GM23338 (cell line): ENCODE data around the gene SLC22A17. TPM values are rescaled to one million over a fixed set of nuclear protein-coding genes. Genes with fewer than 3 reads are reported as not detected.

Source experiments
- ATAC-seq: fragments of 200-7000 bp; cut with Tn5 transposase; 3 replicates; pipeline ENCODE4 v1.9.1; 2020
- DNase-seq: peaks from one replicate; pipeline ENCODE4 v3.0.0-alpha.2; 2015; ENCODE audit warnings: low spot score
- H2AFZ ChIP-seq: fragments of 200-600 bp; sonication (generic); 2 replicates; pipeline ENCODE4 v1.8.0; 2016; ENCODE audit warnings: antibody characterized with exemption, mild to moderate bottlenecking, moderate library complexity
- H3F3A ChIP-seq: fragments of 200-600 bp; sonication (generic); replicated peaks from 2 replicates; pipeline ENCODE4 v1.8.0; 2017; ENCODE audit warnings: antibody characterized with exemption, mixed run types, low read depth
- H3K27ac ChIP-seq: fragments of 200-600 bp; sonication (generic); 2 replicates; pipeline ENCODE4 v1.6.1; 2016; ENCODE audit warnings: low read depth
- H3K27me3 ChIP-seq: fragments of 200-600 bp; sonication (generic); 2 replicates; pipeline ENCODE4 v1.8.0; 2016; ENCODE audit warnings: mild to moderate bottlenecking, mixed run types, moderate library complexity; ENCODE audit not compliant: insufficient read depth
- H3K36me3 ChIP-seq: fragments of 200-600 bp; sonication (generic); 2 replicates; pipeline ENCODE4 v1.8.0; 2016; ENCODE audit warnings: mild to moderate bottlenecking; ENCODE audit not compliant: insufficient read depth
- H3K4me1 ChIP-seq: fragments of 200-600 bp; sonication (generic); 2 replicates; pipeline ENCODE4 v1.8.0; 2016; ENCODE audit warnings: mild to moderate bottlenecking, moderate library complexity; ENCODE audit not compliant: insufficient read depth
- H3K4me2 ChIP-seq: fragments of 200-600 bp; sonication (generic); 2 replicates; pipeline ENCODE4 v1.7.1; 2017; ENCODE audit warnings: mixed run types
- H3K4me3 ChIP-seq: fragments of 200-600 bp; sonication (generic); 2 replicates; pipeline ENCODE4 v1.6.1; 2016; ENCODE audit warnings: mixed run types
- H3K79me2 ChIP-seq: fragments of 200-600 bp; sonication (generic); replicated peaks from 2 replicates; pipeline ENCODE4 v1.8.0; 2017; ENCODE audit warnings: mild to moderate bottlenecking; ENCODE audit not compliant: insufficient read depth
- H3K9me2 ChIP-seq: fragments of 200-600 bp; sonication (generic); 2 replicates; pipeline ENCODE4 v1.8.0; 2017; ENCODE audit not compliant: insufficient read depth
- H4K20me1 ChIP-seq: fragments of 200-600 bp; sonication (generic); replicated peaks from 2 replicates; pipeline ENCODE4 v1.8.0; 2017; ENCODE audit warnings: mild to moderate bottlenecking; ENCODE audit not compliant: insufficient read depth
- H3K27ac Mint-ChIP-seq: 2 replicates; pipeline ENCODE4 v1.8.0; 2020; ENCODE audit warnings: inconsistent platforms, mild to moderate bottlenecking, moderate library complexity, mixed read lengths
- H3K27me3 Mint-ChIP-seq: 3 replicates; pipeline ENCODE4 v1.8.0; 2022; ENCODE audit warnings: low read depth, mild to moderate bottlenecking, moderate library complexity, mixed read lengths, inconsistent platforms; ENCODE audit not compliant: insufficient read depth, poor library complexity
- H3K36me3 Mint-ChIP-seq: 3 replicates; pipeline ENCODE4 v1.8.0; 2021; ENCODE audit warnings: low read depth, mild to moderate bottlenecking, inconsistent platforms, moderate library complexity, mixed read lengths
- H3K4me1 Mint-ChIP-seq: 3 replicates; pipeline ENCODE4 v1.8.0; 2020; ENCODE audit warnings: mild to moderate bottlenecking, inconsistent platforms, mixed read lengths
- H3K4me3 Mint-ChIP-seq: 3 replicates; pipeline ENCODE4 v1.8.0; 2021; ENCODE audit warnings: moderate library complexity, mild to moderate bottlenecking, inconsistent platforms, mixed read lengths
- H3K9me3 Mint-ChIP-seq: 3 replicates; pipeline ENCODE4 v1.8.0; 2020; ENCODE audit warnings: moderate library complexity, mild to moderate bottlenecking, inconsistent platforms, mixed read lengths
- CTCF ChIP-seq, 2 experiments: fragments of 200-600 bp in 1 of 2; sonication (generic) in 1 of 2; conservative IDR thresholded peaks; 2 replicates each; pipeline versions ENCODE4 v1.5.1 to v1.6.1; 2016 to 2017; ENCODE audit warnings: antibody characterized with exemption in 2 of 2, low read depth in 2 of 2, mild to moderate bottlenecking in 2 of 2, moderate library complexity in 1 of 2
- ETS1 ChIP-seq: IDR thresholded peaks from 2 replicates; pipeline ENCODE4 v1.6.1; 2016; ENCODE audit warnings: antibody characterized with exemption
- EZH2 ChIP-seq: fragments of 200-600 bp; sonication (generic); IDR thresholded peaks from one replicate; pipeline ENCODE4 v1.8.0; 2017; ENCODE audit warnings: antibody characterized with exemption, mild to moderate bottlenecking, low read depth; ENCODE audit not compliant: unreplicated experiment
- EZH2phosphoT487 ChIP-seq: fragments of 200-600 bp; sonication (generic); IDR thresholded peaks from one replicate; pipeline ENCODE4 v1.8.1; 2018; ENCODE audit warnings: antibody characterized with exemption; ENCODE audit not compliant: unreplicated experiment
- POLR2AphosphoS5 ChIP-seq: IDR thresholded peaks from 2 replicates; pipeline ENCODE4 v1.6.1; 2016; ENCODE audit warnings: antibody characterized with exemption, low read depth
- REST ChIP-seq: IDR thresholded peaks from one replicate; pipeline ENCODE4 v1.6.1; 2018; ENCODE audit warnings: antibody characterized with exemption; ENCODE audit not compliant: unreplicated experiment
- STAT1 ChIP-seq: IDR thresholded peaks from one replicate; pipeline ENCODE4 v1.6.1; 2016; ENCODE audit warnings: antibody characterized with exemption; ENCODE audit not compliant: unreplicated experiment
- polyA plus RNA-seq: library from polyadenylated mRNA; unstranded; fragments of >200 nt; fragmentation: Nextera tagmentation; extraction: Ambion mirVana; gene quantifications from 2 replicates; pipeline ENCODE4 v1.2.1, GENCODE V29; 2016
- total RNA-seq: library from RNA; depleted of rRNA; stranded (reverse); fragments of >200 nt; shearing (Covaris generic); gene quantifications from 2 replicates; pipeline ENCODE4 v1.2.3, GENCODE V29; 2014

The SLC22A17 gene
- total and polyA plus RNA-seq, 2 experiments from 2014 or later: 28.6 to 56.6 TPM

- no peak for TF ChIP-seq CTCF (conservative IDR thresholded peaks at IDR 0.05; ENCODE audit: low read depth in 2 of 2)
These were observed 52.6 kb downstream of the SLC22A17 start (continued) for GRCh38 chr14:23299986-23300686.

DNA sequence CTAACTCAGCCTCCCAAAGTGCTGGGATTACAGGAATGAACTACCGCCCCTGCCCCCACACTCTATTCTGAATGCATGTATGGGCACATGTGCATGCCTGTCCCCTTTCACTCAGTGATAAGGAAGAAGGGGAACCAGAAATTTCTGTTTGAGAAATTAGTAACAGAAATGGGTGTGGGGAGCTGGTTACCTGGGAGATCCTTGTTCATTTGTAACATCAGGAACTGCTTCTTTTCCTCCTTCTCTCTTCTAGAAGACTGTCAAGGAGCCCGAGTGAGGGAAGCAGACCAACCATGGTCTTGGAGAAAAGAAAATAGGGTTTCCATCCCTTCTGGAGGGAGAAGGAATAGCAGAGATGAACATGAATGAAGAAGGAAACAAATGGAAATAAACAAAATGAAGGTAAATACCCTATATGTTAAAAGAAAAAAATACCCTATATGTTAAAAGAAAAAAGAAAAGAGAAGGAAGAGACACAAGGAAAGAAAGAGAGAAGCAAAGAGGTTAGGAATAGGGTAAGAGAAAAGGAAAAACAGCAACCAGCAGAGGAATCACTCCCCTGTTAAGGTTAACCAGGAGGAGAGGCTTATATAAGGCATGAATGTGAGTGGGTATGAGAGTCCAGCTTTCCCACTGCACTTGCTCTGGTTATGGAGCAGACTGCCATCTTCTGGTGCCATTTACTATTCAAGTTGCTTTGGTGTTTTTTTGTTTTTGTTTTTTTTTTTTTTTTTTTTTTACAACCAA, 53.3 kb downstream of the SLC22A17 start:
- no peak overlapping the region for H3K27ac Mint-ChIP-seq
- Histone ChIP-seq H3K27me3 (peaks cover 83% of the 10 kb centered on the region), H3K9me2 (no peaks in the 10 kb centered on the region), H2AFZ (no peak overlapping the region), H3K79me2 (no peaks in the 10 kb centered on the region), H3K4me2 (no peak overlapping the region), H3K27ac (no peak overlapping the region), H3K36me3 (no peaks in the 10 kb centered on the region), H3F3A (peaks cover 8% of the 10 kb centered on the region; the same call in 1 of the 2 replicates), H3K4me1 (peaks cover 10% of the 10 kb centered on the region), H4K20me1 (peaks cover 14% of the 10 kb centered on the region), H3K4me3 (no peak overlapping the region)
- H3K9me3 Mint-ChIP-seq: no peaks in the 10 kb centered on the region; the same call in 2 of the 3 replicates
- TF ChIP-seq EZH2: no peak
- no peak for TF ChIP-seq ETS1
- TF ChIP-seq CTCF (conservative IDR thresholded peaks at IDR 0.05; ENCODE audit: low read depth in 2 of 2): peak in 1 of 2 experiments; percentile 51; a peak in 2 of 4 replicates
- peaks cover 12% of the 10 kb centered on the region for H3K4me1 Mint-ChIP-seq
- no peak for ATAC-seq
- no peaks in the 10 kb centered on the region for H3K36me3 Mint-ChIP-seq
- peaks cover 75% of the 10 kb centered on the region for H3K27me3 Mint-ChIP-seq
- DNase-seq: no peak
- no peak overlapping the region; the same call in 2 of the 3 replicates for H3K4me3 Mint-ChIP-seq

DNA sequence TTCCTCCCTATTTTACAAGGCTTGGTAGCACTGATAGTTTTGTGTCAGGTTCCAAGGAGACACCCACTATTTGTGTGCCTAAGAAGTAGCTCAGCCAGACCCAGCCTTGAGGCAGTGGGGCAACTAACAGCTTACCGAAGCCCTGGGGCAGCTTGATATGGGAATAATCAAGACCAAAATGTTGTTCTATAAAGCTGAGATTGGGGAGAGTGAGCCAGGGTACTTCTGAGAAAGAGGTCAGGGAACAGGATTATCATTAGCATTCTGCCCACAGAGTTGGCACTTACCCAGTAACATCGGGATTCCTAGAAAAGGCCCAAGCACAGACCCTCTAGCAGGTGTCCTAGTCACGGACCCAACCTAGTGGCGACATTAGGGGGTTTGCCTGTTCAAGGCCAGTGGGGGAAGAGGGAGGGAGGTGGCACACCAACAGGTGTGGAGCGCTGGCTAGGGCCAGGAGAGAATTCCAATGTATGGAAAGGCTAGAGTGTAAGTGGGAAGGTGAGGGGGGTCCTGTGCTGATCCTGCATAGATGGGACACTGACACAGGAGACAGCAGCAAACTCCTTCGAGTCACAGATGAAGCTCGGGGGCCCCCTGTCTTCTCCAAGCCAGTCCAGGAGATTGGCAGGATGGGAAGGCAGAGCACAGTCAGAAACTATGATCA, 54.9 kb downstream of the SLC22A17 start:
- Histone ChIP-seq H3K4me1 (peaks cover 20% of the 10 kb centered on the region; the same call in 1 of the 2 replicates), H2AFZ (no peak overlapping the region), H3K36me3 (no peaks in the 10 kb centered on the region), H3K4me3 (no peak overlapping the region), H4K20me1 (peaks cover 20% of the 10 kb centered on the region), H3K27me3 (peaks cover 83% of the 10 kb centered on the region), H3K27ac (no peak overlapping the region), H3K79me2 (no peaks in the 10 kb centered on the region), H3F3A (peaks cover 8% of the 10 kb centered on the region), H3K9me2 (no peaks in the 10 kb centered on the region), H3K4me2 (no peak overlapping the region)
- Mint-ChIP-seq H3K4me3 (no peak overlapping the region), H3K36me3 (no peaks in the 10 kb centered on the region), H3K27me3 (peaks cover 82% of the 10 kb centered on the region), H3K9me3 (no peaks in the 10 kb centered on the region; the same call in 2 of the 3 replicates), H3K27ac (no peak overlapping the region), H3K4me1 (peaks cover 19% of the 10 kb centered on the region)
- no peak for ATAC-seq
- DNase-seq: no peak
- TF ChIP-seq POLR2AphosphoS5 (no peak), REST (no peak), EZH2phosphoT487 (no peak), STAT1 (no peak), CTCF (conservative IDR thresholded peaks at IDR 0.05; ENCODE audit: low read depth in 2 of 2) (no peak)
